NCI-H1092 (cell line): ENCODE results near the gene MRPL27.

Experiments used
- DNase-seq: peaks from one replicate; lab custom pipeline; 2025; lab: John Stamatoyannopoulos, UW

The MRPL27 gene

DNA sequence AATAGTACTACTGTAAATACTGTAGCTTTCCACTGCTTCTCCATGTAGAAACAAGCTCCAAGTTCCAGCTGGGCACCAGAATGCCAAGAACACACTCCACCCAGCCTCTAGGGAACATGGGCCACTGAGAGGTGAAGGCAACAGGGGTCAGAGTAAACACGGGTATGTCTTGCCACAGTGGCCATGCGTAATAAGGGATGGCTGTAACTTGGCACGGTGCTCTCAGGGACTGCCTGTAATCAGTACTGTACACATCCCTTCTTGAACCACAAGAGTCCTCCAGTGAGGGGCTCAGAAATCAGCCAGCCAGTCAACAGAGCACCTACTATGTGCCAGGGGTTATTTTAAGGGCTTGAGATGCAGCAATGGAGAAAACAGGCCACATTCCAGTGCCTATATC, 13.5 kb upstream of the MRPL27 start:
- no peak for DNase-seq

- no peak for DNase-seq
Observed at GRCh38 chr17:50382931-50383330, 9.9 kb upstream of the MRPL27 start.

DNA sequence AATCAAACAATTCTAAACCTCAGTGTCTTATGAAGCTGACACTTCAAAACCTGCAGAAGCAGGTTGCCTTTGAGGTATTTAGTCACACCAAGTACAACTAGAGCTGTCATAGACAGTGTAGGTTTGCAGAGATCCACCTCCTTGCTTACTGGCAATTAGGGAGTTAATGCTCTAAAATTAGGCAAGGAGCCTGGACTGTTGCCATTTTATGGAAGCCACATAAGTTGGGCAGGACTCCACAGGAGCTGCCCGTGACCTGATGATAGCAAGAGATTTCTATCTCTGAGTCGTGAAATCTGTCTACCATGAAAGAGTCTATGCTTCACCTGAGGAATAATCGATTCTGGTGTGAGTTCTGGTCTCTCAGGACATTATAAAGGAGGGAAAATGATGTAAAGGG, 8.9 kb upstream of the MRPL27 start:
- DNase-seq: no peak

DNA sequence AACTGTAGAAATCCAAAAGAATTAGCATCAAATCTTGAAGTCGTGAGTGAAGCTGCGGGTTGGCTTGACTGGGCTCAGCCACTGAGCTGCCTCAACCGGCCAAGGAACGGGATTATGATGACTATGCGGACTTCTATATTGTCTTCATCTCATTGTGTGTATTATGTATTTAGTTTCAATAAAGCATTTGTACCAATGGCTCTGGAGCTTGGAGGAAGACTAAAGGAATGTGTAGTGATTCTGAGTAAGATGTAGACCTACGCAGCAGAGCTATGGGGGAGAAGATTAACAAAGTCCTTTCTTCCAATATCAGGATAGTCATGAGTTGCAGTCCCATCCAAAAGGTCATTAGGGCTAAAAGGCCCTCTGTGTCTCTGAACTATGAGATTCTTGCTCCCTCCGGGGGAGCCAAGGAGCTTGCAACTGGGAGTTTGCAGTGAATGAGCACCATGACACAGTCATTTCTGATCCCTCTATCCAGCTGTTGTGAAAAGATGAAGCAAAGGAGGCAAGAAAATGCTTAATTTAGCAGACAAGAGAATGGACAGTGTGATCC, 8.4 kb upstream of the MRPL27 start:
- DNase-seq: no peak

DNA sequence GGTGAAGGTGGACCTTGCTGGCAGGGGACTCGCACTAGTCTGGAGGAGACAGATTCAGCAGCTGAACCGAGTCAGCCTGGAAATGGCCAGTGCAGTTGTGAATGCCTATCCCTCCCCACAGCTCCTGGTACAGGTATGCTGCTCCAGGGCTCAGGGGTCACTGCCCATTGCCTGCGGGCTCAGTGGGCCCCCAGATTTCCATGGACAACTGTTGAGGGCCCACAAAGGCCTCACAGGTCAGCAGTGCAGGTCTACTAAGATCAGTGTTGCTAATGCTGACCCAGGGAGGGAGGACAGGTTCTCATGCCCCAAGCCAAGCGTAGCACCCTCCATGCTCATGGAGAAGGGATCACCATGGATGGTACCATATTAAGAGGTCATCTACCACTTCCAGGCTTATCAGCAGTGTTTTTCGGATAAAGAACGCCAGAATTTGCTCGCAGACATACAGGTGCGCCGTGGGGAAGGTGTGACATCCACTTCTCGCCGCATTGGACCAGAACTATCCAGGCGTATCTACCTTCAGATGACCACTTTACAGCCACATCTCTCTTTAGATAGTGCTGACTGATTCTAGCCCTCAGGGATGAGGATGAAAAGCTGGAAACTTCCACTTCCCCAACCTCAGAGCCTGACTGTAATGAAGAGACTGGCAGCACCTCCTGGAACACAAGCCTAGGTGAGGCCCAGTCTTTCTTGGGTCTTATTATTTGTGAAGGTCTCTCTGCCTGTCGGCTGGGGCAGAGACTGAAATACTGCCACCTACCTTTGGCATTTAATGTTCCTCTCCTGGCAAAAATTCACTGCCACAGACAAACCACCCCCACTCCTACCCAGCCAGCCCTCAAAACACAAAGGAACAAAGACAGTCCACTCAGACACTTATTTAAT, 7.6 kb upstream of the MRPL27 start:
- DNase-seq: no peak

DNA sequence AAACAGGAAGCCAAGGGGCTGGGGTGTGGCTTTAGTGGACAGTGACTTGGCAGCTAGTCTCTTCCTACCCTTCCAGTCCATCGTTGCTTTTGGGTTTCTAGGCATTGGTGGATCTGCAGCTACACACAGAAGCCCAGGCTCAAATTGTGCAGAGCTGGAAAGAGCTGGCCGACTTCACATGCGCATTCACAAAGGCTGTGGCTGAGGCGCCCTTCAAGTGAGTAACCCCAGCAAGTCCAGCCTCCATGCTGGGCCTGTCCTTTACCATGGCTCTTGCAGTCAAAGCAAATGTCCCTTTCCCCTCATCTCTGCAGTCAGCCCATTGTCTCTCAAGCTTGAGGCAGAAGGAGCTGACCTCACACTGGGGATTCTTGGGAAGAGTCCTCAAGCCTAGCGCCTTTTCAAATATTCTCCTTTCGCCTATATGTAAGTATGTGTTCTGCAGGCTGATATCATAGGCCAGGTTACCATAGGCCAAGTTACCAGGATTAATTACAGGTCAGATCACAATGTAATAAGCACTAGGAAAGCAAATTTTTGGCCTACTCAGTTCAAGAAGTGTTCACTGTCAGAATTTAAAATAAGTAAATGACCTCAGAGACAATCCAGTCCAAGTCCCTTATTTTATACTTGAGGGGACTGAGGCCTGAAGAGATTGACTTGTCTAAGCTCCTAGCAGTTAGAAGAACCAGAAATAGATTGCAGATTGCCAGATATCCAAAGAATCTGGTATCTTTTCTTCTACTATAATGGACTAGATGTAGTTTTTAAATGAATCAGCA, 6.6 kb upstream of the MRPL27 start:
- DNase-seq: no peak

DNA sequence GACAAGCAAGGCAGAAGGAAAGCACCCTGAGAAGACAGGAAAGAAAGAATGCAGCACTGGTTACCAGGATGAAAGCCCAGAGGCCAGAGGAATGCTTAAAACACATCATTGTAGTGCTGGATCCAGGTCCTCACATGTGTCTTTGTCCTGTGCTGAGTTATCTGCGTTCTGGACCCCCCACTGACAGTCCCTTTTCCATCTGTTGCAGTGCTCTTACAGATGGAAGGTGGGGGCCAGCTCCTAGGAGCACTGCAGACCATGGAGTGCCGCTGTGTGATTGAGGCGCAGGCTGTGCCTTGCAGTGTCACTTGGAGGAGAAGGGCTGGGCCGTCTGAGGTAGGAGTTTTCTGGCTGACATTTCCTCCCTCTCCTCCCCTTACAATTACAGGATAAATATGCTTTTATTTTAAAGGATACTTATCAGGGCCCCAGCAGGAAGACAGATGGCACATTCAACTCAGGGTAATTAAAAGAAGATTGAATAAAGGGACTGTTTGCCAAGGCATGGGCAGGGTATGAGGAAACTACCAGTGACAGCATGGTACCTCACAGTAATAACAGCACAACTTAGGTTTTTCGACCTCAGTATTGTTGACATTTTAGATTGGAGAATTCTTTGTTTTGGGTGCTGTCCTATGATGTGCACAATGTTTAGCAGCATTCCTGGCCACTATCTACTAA, 3.0 kb upstream of the MRPL27 start:
- DNase-seq: no peak

- DNase-seq: no peak
Observed at GRCh38 chr17:50373705-50374104, 721 bp upstream of the MRPL27 start.

DNA sequence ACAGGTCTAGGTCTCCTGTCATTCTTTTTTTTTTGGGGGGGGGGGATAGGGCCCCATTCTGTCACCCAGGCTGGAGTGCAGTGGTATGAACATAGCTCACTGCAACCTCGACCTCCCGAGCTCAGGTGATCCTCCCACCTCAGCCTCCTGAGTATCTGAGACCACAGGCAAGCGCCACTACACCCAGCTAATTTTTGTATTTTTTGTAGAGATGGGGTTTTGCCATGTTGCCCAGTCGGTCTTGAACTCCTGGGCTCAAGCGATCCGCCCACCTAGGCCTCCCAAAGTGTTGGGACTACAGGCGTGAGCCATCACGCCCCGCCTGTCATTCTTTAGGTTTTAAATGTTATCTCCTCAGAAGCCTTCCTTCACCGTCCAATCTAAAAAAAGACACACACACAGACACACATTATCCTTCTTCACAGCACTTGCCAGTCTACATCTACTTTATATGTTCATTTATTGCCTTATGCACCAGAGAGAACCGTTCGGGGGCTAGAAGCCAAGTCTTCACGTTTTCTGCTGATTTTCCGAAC, 694 bp downstream of the MRPL27 start:
- DNase-seq: no peak

GRCh38 chr17:50371526-50371925, 1.5 kb downstream of the MRPL27 start:
- no peak for DNase-seq

DNA sequence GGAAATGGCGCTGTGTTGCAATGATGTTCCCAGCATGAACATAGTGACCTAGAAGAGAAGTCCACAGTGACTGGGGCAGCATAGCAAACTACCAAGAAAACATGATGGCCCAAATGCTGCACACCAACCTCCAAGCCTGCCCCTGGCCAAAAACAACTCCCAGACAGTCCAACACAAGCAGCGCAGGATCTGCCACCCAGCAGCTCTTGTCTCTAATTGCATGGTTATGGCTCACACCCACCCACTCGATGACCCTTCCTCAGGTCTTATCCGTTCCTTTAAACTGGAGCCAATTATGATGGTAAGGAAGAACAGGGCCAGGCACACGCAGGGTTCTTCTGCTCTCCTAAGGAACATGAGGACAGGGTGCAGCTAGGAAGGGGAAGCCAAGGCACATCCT, 2.9 kb downstream of the MRPL27 start:
- no peak for DNase-seq

GRCh38 chr17:50367401-50367800, 5.6 kb downstream of the MRPL27 start:
- DNase-seq: no peak

DNA sequence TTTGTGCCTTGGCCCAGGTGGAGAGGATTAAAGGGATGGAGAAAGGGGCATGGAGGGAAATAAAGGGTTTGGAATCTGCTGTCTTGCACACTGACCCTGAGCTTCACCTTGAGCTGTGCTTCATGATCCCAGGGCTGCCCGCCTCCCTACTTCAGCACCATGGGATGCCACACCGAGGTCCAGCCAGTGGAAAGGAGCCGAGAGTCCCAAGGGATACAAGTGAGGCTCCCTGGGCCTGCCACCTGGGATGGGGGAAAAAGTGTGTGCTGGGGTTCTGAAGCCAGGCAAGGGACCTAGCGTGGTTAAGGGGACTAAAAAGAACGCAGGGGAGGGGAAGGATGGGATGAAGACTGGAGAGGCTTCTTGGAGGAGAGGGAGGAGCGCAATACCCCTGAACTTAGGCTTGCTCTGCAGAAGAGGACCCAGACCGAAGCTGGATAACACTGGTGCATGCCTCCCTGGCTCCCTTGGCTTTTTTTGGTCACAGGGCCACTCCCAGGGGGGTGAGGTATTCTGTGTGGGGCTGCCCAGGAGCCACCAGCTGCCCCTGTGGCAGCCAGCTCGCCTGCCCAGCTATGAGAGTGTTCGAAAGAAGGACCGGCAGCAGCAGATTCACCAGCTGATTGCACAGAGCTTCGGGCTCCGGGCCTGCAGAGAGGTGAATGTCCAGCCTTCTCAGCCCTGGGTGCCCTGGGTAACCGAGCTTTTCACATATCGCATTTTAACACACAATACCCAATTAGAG, 7.2 kb downstream of the MRPL27 start:
- no peak for DNase-seq

DNA sequence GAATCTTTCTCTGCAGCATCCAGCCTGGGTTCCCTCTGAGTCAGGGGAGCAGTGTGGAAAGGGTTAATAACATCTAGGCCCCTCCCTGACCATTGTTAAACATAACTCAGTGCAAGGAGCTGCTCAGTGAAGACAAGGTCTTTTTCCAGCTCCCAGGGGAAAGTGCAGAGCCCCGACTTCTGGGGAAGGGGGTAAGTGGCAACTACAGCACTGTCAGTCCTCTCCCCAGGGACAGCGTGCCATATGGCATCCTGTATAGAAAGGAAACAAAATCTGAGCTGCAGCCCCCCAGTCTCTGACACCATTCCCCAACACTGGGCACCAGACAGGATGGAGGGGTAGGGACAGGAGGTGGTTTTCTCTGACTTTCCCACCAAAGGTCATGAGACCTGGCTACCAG, 7.8 kb downstream of the MRPL27 start:
- no peak for DNase-seq

DNA sequence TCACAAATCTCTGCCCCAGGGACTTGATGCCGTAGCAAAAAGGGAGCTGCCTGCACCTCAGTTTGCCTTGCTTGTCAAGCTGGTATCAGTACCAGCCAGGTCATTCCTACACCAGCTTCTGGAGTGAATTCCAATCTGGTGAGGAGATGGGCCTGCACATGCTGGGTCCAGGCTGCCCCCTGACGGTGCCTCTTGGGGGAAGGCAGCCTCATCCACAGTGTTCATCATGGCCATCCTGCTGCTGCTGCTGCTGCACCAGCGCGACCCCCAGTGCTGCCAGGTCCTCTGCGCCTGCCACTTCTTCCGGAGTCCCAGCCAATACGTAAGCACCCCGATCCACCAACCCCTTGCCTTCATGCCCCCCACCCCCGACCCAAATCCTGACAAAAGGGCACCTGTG, 8.3 kb downstream of the MRPL27 start:
- DNase-seq: no peak

GRCh38 chr17:50364061-50364458, 8.9 kb downstream of the MRPL27 start:
- no peak for DNase-seq

DNA sequence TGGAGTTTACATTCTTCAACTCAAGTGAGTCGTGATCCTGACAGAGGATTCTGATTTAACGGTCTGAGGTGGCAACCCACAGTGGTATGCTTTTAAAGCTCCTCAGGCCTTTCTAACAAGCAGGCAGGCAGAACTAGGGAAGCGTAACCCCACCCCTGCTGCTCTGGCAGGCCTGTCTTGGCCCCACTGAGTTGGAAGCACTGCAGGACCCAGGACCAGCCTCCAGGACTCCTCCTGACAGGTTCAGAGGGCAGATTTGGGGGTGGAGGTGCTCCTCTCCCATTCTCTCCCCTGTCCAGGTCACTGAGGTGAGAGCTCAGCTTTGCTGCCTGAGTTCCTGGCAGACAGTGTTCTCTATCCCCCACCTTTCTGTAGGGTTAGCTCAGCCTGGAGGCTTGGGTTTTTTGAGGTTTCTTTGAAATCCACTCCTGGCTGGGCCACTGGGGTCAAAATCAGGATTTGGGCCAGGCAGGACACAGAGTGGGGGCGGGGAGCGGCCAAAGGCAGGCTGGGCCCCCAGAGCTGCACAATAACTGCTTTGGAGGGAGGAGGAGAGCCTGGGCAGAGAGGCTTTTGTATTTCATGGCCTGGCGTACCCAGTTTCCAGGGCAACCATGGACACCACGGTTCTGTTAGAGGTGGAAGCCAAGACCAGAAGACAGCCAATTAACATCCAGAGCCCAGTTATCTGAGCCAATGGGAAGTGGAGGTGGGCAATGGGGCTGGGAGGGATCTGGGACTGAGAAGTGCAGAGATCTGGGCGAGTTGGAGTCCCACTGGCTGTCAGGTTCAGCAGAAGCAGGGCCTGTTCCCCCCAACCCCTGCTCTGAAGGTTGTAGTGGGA, 9.5 kb downstream of the MRPL27 start:
- no peak for DNase-seq

GRCh38 chr17:50362661-50363060, 10.3 kb downstream of the MRPL27 start:
- DNase-seq: no peak

DNA sequence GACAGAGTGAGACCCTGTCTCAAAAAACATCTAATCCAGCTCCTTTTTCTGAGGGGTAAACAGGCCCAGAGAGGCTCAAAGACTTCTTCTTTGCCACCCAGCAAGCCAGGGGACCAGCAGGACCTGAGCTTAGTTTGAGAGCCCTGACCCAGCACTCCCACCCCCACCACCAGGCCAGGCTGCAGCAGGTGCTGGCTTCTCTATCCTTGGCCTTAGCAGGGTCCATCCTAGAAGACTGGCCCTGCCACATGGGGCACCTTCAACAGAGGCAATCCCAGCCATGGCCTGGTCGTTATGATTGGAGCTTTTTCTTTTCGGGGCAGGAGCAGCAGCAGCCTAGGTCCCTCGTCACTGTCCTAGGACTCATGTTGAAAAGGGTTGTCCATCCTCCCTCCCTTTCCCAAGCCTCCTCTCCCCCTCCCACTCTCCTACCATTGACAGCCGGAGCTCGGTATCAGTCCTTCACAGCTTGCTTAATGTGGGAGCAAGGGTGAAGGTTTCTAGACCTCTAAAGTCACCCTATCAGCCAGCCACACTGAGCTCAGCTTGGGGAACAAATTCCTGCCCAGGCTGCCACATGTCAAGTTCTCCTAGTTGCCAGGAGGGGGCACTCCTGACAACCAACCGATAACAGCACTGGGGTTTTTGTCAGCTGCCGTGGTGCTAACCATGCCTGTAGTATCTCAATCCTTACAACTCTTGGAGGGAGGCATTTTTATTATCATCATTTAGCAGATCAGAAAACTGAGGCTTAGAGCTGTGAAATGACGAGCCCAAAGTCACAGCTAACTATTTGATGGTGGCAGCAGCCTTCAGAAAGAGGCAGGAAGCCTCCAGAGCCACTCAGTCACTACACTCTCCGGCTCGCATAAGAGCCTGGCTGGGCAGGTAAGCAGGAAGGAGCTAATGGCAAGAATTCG, 11.2 kb downstream of the MRPL27 start:
- no peak for DNase-seq
